Mesenchymal stem cell (in vitro differentiated cells and primary cell): ENCODE measurements around the gene TMEM38B.
"Not testable (repeated sequence)": the region's sequence is repeated elsewhere in the genome, so short reads cannot be mapped to it uniquely, and the experiment has no call there.

ENCODE experiments used
- DNase-seq: peaks from one replicate; pipeline ENCODE4 v3.0.0-alpha.2; 2013
- H2AFZ ChIP-seq: one replicate; pipeline ENCODE4 v1.6.1; 2013; ENCODE audit warnings: low read depth, mild to moderate bottlenecking, control low read depth, inconsistent platforms, low read length, moderate library complexity
- H2AK5ac ChIP-seq: 2 replicates; pipeline ENCODE4 v1.6.1; 2013; ENCODE audit warnings: low read length, moderate library complexity, mild to moderate bottlenecking, inconsistent platforms; ENCODE audit not compliant: severe bottlenecking
- H2BK120ac ChIP-seq: one replicate; pipeline ENCODE4 v1.6.1; 2013; ENCODE audit warnings: low read depth, mild to moderate bottlenecking, inconsistent platforms, low read length, moderate library complexity
- H2BK12ac ChIP-seq, 2 experiments: one replicate each; pipeline ENCODE4 v1.6.1; 2013; ENCODE audit warnings: inconsistent platforms in 2 of 2, low read length in 2 of 2, mild to moderate bottlenecking in 2 of 2, moderate library complexity in 2 of 2, control low read depth in 1 of 2
- H2BK15ac ChIP-seq: one replicate; pipeline ENCODE4 v1.6.1; 2013; ENCODE audit warnings: mild to moderate bottlenecking, low read depth, inconsistent platforms; ENCODE audit not compliant: poor library complexity, severe bottlenecking
- H2BK5ac ChIP-seq: 2 replicates; pipeline ENCODE4 v1.6.1; 2013; ENCODE audit warnings: low read depth, mild to moderate bottlenecking, low read length, control low read depth, inconsistent platforms; ENCODE audit not compliant: poor library complexity, severe bottlenecking
- H3K14ac ChIP-seq, 2 experiments: one replicate each; pipeline ENCODE4 v1.6.1; 2013; ENCODE audit warnings: inconsistent platforms in 2 of 2, low read length in 2 of 2, control low read depth in 1 of 2, mild to moderate bottlenecking in 1 of 2, moderate library complexity in 1 of 2
- H3K18ac ChIP-seq, 2 experiments: one replicate each; pipeline ENCODE4 v1.6.1; 2013; ENCODE audit warnings: inconsistent platforms in 2 of 2, low read length in 2 of 2, control low read depth in 1 of 2, low read depth in 1 of 2, mild to moderate bottlenecking in 1 of 2
- H3K23ac ChIP-seq, 2 experiments: one replicate each; pipeline ENCODE4 v1.6.1; 2013; ENCODE audit warnings: inconsistent platforms in 2 of 2, low read length in 2 of 2, mild to moderate bottlenecking in 2 of 2, moderate library complexity in 2 of 2, control low read depth in 1 of 2
- H3K27ac ChIP-seq: 2 replicates; pipeline ENCODE4 v1.5.1; 2013; ENCODE audit warnings: mild to moderate bottlenecking, moderate library complexity, low read length, control low read depth, inconsistent platforms; ENCODE audit not compliant: poor library complexity, severe bottlenecking
- H3K27me3 ChIP-seq, 2 experiments: 2 replicates each; pipeline versions ENCODE4 v1.6.1 to v1.7.0; 2013; ENCODE audit warnings: low read length in 2 of 2, mild to moderate bottlenecking in 2 of 2, moderate library complexity in 2 of 2, control low read depth in 1 of 2, inconsistent platforms in 1 of 2; ENCODE audit not compliant: control insufficient read depth in 1 of 2, insufficient read depth in 1 of 2
- H3K36me3 ChIP-seq, 2 experiments: 2 replicates each; pipeline versions ENCODE4 v1.6.1 to v1.7.0; 2013; ENCODE audit warnings: low read length in 2 of 2, control low read depth in 1 of 2, inconsistent platforms in 1 of 2, low read depth in 1 of 2, mild to moderate bottlenecking in 1 of 2; ENCODE audit not compliant: insufficient read depth in 2 of 2, control insufficient read depth in 1 of 2
- H3K4ac ChIP-seq, 2 experiments: one replicate each; pipeline ENCODE4 v1.6.1; 2013; ENCODE audit warnings: inconsistent platforms in 2 of 2, low read length in 2 of 2, mild to moderate bottlenecking in 2 of 2, moderate library complexity in 2 of 2, control low read depth in 1 of 2, low read depth in 1 of 2
- H3K4me1 ChIP-seq: 2 replicates; pipeline ENCODE4 v1.6.1; 2013; ENCODE audit warnings: low read depth, low read length, control low read depth; ENCODE audit not compliant: control insufficient read depth, insufficient read depth
- H3K4me2 ChIP-seq: 2 replicates; pipeline ENCODE4 v1.6.1; 2013; ENCODE audit warnings: low read length, mild to moderate bottlenecking, inconsistent platforms; ENCODE audit not compliant: poor library complexity, severe bottlenecking
- H3K4me3 ChIP-seq, 2 experiments: 2 replicates each; pipeline versions ENCODE4 v1.5.1 to v1.7.0; 2013; ENCODE audit warnings: low read length in 2 of 2, mild to moderate bottlenecking in 2 of 2, control low read depth in 1 of 2, low read depth in 1 of 2; ENCODE audit not compliant: insufficient read depth in 1 of 2
- H3K79me1 ChIP-seq: replicated peaks from 2 replicates; pipeline ENCODE4 v1.6.1; 2013; ENCODE audit warnings: mild to moderate bottlenecking, control low read depth, low read length, inconsistent platforms; ENCODE audit not compliant: poor library complexity, severe bottlenecking
- H3K9ac ChIP-seq: 2 replicates; pipeline ENCODE4 v1.7.0; 2013; ENCODE audit warnings: mild to moderate bottlenecking, low read length, moderate library complexity
- H3K9me3 ChIP-seq: 2 replicates; pipeline ENCODE4 v1.7.0; 2013; ENCODE audit warnings: mild to moderate bottlenecking, low read length; ENCODE audit not compliant: control insufficient read depth
- H4K8ac ChIP-seq: one replicate; pipeline ENCODE4 v1.6.1; 2013; ENCODE audit warnings: inconsistent platforms, mild to moderate bottlenecking, low read length, moderate library complexity
- H4K91ac ChIP-seq: one replicate; pipeline ENCODE4 v1.6.1; 2013; ENCODE audit warnings: mild to moderate bottlenecking, low read length, inconsistent platforms
- WGBS: methylation state at CpG from one replicate; pipeline ENCODE4 v1.1.7; 2013; ENCODE audit warnings: mixed read lengths; 5-methylcytosine and 5-hydroxymethylcytosine counted together

TMEM38B gene

DNA sequence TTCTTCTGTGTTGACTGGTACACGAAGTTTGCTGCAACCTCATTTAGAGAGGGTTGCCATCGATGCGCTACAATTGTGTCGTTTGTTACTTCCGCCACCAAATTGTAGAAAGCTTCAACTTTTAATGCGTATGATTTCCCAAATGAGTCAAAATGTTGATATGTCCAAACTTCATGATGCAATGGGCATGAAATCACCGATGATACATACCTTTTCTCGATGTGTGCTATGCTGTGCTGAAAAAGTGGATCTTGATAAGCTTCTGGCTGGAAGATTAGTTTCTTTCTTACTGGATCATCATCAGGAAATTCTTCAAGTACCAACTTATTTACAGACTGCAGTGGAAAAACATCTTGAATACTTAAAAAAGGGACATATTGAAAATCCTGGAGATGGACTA, 65.7 kb downstream of the TMEM38B start:
- Histone ChIP-seq H3K9ac (no peak overlapping the region), H3K27ac (no peak overlapping the region), H4K91ac (no peak overlapping the region), H2AFZ (no peak overlapping the region), H4K8ac (no peak overlapping the region), H3K36me3 (no peaks in the 10 kb centered on the region), H3K4me2 (no peak overlapping the region), H2BK120ac (no peak overlapping the region), H3K4me1 (peaks cover 1% of the 10 kb centered on the region), H3K79me1 (no peaks in the 10 kb centered on the region), H2BK15ac (no peak overlapping the region), H3K9me3 (no peaks in the 10 kb centered on the region), H3K4ac (no peak overlapping the region), H2AK5ac (no peak overlapping the region), H2BK12ac (no peak overlapping the region), H3K27me3 (no peaks in the 10 kb centered on the region), H3K14ac (no peak overlapping the region), H3K4me3 (no peak overlapping the region), H2BK5ac (no peak overlapping the region), H3K23ac (no peak overlapping the region), H3K18ac (no peak overlapping the region)
- DNase-seq = no peak
- WGBS = 92% methylated on average over 8 of the region's 8 CpGs

DNA sequence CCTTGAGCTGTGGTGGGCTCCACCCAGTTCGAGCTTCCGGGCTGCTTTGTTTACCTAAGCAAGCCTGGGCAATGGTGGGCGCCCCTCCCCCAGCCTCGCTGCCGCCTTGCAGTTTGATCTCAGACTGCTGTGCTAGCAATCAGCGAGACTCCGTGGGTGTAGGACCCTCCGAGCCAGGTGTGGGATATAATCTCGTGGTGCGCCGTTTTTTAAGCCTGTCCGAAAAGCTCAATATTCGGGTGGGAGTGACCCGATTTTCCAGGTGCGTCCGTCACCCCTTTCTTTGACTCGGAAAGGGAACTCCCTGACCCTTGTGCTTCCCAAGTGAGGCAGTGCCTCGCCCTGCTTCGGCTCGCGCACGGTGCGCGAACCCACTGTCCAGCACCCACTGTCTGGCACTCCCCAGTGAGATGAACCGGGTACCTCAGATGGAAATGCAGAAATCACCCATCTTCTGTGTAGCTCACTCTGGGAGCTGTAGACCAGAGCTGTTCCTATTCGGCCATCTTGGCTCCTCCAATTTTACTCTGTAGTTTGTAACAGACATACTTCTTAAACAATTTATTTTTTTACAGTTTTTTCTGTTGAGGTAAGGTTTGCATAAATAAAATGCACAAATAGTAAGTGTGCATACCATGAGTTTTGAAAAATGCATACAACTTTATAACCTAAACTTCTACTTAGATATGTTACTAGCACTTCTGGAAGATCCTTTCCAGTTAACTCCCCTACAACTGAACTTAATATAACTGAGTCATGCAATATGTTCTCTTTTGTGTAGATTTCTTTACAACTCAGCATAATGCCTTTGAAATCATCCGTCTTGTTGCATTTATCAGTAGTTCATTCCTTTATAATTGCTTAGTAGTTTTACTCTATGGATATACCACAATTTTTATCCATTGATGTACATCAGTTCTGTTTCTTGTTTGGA, 88.5 kb downstream of the TMEM38B start:
- H3K4ac ChIP-seq, H3K4me1 ChIP-seq, H4K8ac ChIP-seq, H3K27me3 ChIP-seq, H2BK15ac ChIP-seq, H3K23ac ChIP-seq, H3K9me3 ChIP-seq, H2BK120ac ChIP-seq, H3K36me3 ChIP-seq, H3K79me1 ChIP-seq, H3K4me3 ChIP-seq, DNase-seq, H3K14ac ChIP-seq, H4K91ac ChIP-seq, H3K18ac ChIP-seq, H3K9ac ChIP-seq, H3K27ac ChIP-seq, H2BK12ac ChIP-seq, H2AK5ac ChIP-seq, H2AFZ ChIP-seq, H2BK5ac ChIP-seq, H3K4me2 ChIP-seq: not testable (repeated sequence)
- 98% methylated on average over 19 of the region's 27 CpGs for WGBS

DNA sequence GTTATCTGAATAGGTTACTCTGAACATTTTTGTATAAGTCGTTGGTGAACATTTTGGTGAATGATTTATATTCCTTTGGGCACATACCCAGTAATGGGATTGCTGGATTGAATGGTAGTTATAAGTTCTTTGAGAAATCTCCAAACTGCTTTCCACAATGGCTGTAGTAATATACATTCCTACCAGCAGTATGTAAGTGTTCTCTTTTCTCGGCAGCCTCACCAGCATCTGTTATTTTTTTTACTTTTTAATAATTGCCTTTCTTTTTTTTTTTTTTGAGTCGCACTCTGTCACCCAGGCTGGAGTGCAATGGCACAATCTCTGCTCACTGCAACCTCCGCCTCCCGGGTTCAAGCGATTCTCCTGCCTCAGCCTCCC, 89.1 kb downstream of the TMEM38B start:
- H3K36me3 ChIP-seq, H3K79me1 ChIP-seq, H2BK120ac ChIP-seq, H3K9me3 ChIP-seq, H3K18ac ChIP-seq, H3K9ac ChIP-seq, DNase-seq, H3K23ac ChIP-seq, H3K27ac ChIP-seq, H3K4me1 ChIP-seq, H2BK12ac ChIP-seq, H3K14ac ChIP-seq, H3K4me3 ChIP-seq, H4K91ac ChIP-seq, H3K4me2 ChIP-seq, H4K8ac ChIP-seq, H2BK5ac ChIP-seq, H3K27me3 ChIP-seq, H2AK5ac ChIP-seq, H3K4ac ChIP-seq, H2BK15ac ChIP-seq, H2AFZ ChIP-seq: not testable (repeated sequence)
- over 99% methylated on average over 6 of the region's 6 CpGs for WGBS

- not testable (repeated sequence) for H3K4me2 ChIP-seq, H3K36me3 ChIP-seq, H3K4me1 ChIP-seq, H3K9ac ChIP-seq, H2AFZ ChIP-seq, H2BK12ac ChIP-seq, H3K14ac ChIP-seq, H2BK120ac ChIP-seq, H3K4ac ChIP-seq, H2BK5ac ChIP-seq, H3K79me1 ChIP-seq, H4K8ac ChIP-seq, H4K91ac ChIP-seq, H3K18ac ChIP-seq, H3K27ac ChIP-seq, H2BK15ac ChIP-seq, DNase-seq, H2AK5ac ChIP-seq, H3K23ac ChIP-seq, H3K4me3 ChIP-seq, H3K27me3 ChIP-seq
- no CpG with 5 or more reads among the region's 2 CpGs for WGBS
- peaks cover 11% of the 10 kb centered on the region for H3K9me3 ChIP-seq
Measured at GRCh38 chr9:105786796-105787195, 92.5 kb downstream of the TMEM38B start.
